Keratinocyte (primary cell): ENCODE data around the gene TSGA10. TPM values are rescaled to one million over a fixed set of nuclear protein-coding genes. Genes with fewer than 3 reads are reported as not detected.
"Not testable (repeated sequence)": the region's sequence is repeated elsewhere in the genome, so short reads cannot be mapped to it uniquely, and the experiment has no call there.

Experiments used
- DNase-seq: peaks from one replicate; pipeline ENCODE4 v3.0.0-alpha.2; 2011; ENCODE audit warnings: low read depth, missing footprints, low spot score
- FAIRE-seq: peaks from 2 replicates; lab custom pipeline; 2011; peaks lifted over from hg19 to GRCh38; lab: Jason Lieb, UNC
- H2AFZ ChIP-seq: 2 replicates; pipeline ENCODE4 v1.6.0; 2012; ENCODE audit warnings: low read length, control low read depth, inconsistent platforms; ENCODE audit not compliant: control insufficient read depth
- H3K27ac ChIP-seq: 2 replicates; pipeline ENCODE4 v1.5.1; 2011; ENCODE audit warnings: low read length; ENCODE audit not compliant: control insufficient read depth, insufficient read depth
- H3K27me3 ChIP-seq: 3 replicates; pipeline ENCODE4 v1.6.0; 2011; ENCODE audit warnings: low read length; ENCODE audit not compliant: control insufficient read depth, insufficient read depth; ENCODE audit errors: extremely low read depth
- H3K36me3 ChIP-seq, 2 experiments: 2 replicates in 1 of 2; 3 replicates in 1 of 2; pipeline ENCODE4 v1.5.1; 2011; ENCODE audit warnings: low read length in 2 of 2, mild to moderate bottlenecking in 1 of 2; ENCODE audit not compliant: control insufficient read depth in 2 of 2, insufficient read depth in 2 of 2; ENCODE audit errors: extremely low read depth in 1 of 2
- H3K4me1 ChIP-seq: 3 replicates; pipeline ENCODE4 v1.5.1; 2011; ENCODE audit warnings: low read length; ENCODE audit not compliant: control insufficient read depth, insufficient read depth; ENCODE audit errors: extremely low read depth
- H3K4me2 ChIP-seq: 3 replicates; pipeline ENCODE4 v1.6.0; 2011; ENCODE audit warnings: low read depth, low read length; ENCODE audit not compliant: control insufficient read depth, insufficient read depth; ENCODE audit errors: extremely low read depth
- H3K4me3 ChIP-seq, 3 experiments: fragments of 200-600 bp in 1 of 3; sonication (generic) in 1 of 3; 2 replicates in 2 of 3; 3 replicates in 1 of 3; pipeline ENCODE4 v1.5.1; 2011 to 2016; ENCODE audit warnings: low read length in 3 of 3, mild to moderate bottlenecking in 3 of 3, control low read depth in 2 of 3, inconsistent platforms in 1 of 3, low read depth in 1 of 3, mixed read lengths in 1 of 3, mixed run types in 1 of 3, moderate library complexity in 1 of 3; ENCODE audit not compliant: control insufficient read depth in 2 of 3, insufficient read depth in 2 of 3; ENCODE audit errors: extremely low read depth in 1 of 3
- H3K79me2 ChIP-seq: 2 replicates; pipeline ENCODE4 v1.6.0; 2012; ENCODE audit warnings: low read length; ENCODE audit not compliant: control insufficient read depth, insufficient read depth
- H3K9ac ChIP-seq: 3 replicates; pipeline ENCODE4 v1.6.0; 2011; ENCODE audit warnings: low read length; ENCODE audit not compliant: control insufficient read depth, insufficient read depth; ENCODE audit errors: extremely low read depth
- H3K9me1 ChIP-seq: 3 replicates; pipeline ENCODE4 v1.6.0; 2011; ENCODE audit warnings: low read length; ENCODE audit not compliant: control insufficient read depth, insufficient read depth; ENCODE audit errors: extremely low read depth
- H3K9me3 ChIP-seq: 2 replicates; pipeline ENCODE4 v1.5.1; 2012; ENCODE audit warnings: low read depth, low read length; ENCODE audit not compliant: control insufficient read depth
- H4K20me1 ChIP-seq: 3 replicates; pipeline ENCODE4 v1.6.0; 2011; ENCODE audit warnings: low read length; ENCODE audit not compliant: control insufficient read depth, insufficient read depth; ENCODE audit errors: extremely low read depth
- EZH2 ChIP-seq: IDR thresholded peaks from one replicate; pipeline ENCODE4 v1.6.1; 2012; ENCODE audit warnings: inconsistent platforms, mild to moderate bottlenecking, low read length, moderate library complexity
- dilution Hi-C: fragments of 300-500 bp; cut with MboI; formaldehyde crosslinking; loops from one replicate; pipeline ENCODE4 v1.7.0; 2020; ENCODE audit warnings: low sequenced_read_pairs; ENCODE audit not compliant: extremely low pct_ligation_motif_present
- polyA plus RNA-seq, 5 experiments: library from polyadenylated mRNA; depleted of rRNA in 3 of 5; stranded (reverse) in 3 of 5; stranded (forward) in 1 of 5; unstranded in 1 of 5; fragments of >200 nt; gene quantifications; 1 replicate in 1 of 5; 2 replicates in 3 of 5; 3 replicates in 1 of 5; pipeline versions ENCODE4 v1.2.1 to v1.2.3, GENCODE V29; 2011 to 2012; ENCODE audit warnings: missing spikeins in 2 of 5, low read depth in 1 of 5, low replicate concordance in 1 of 5
- TF ChIP-seq, protein P1 (sequence below), 3 experiments: IDR thresholded peaks in 1 of 3; conservative IDR thresholded peaks in 1 of 3; optimal IDR thresholded peaks in 1 of 3; 2 replicates in 2 of 3; 3 replicates in 1 of 3; pipeline versions ENCODE3 to v1.5.1; 2011; ENCODE audit warnings: low read length in 3 of 3, mild to moderate bottlenecking in 3 of 3, moderate library complexity in 2 of 3, control low read depth in 1 of 3, inconsistent platforms in 1 of 3; ENCODE audit not compliant: insufficient read depth in 2 of 3; ENCODE audit errors: extremely low read depth in 1 of 3

Gene TSGA10
- polyA plus RNA-seq, 1 donor (not counting 4 experiments of a cell fraction or from before 2014, with no cell fraction given): 2.4 TPM

DNA sequence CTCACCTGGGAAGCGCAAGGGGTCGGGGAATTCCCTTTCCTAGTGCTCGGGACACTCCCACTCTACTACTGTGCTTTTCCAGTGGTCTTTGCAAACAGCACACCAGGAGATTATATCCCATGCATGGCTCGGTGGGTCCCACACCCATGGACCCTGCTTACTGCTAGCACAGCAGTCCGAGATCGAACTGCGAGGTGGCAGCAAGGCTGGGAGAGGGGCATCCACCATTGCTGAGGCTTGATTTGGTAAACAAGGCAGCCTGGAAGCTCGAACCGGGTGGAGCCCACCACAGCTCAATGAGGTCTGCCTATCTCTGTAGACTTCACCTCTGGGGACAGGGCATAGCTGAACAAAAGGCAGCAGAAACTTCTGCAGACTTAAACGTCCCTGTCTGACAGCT, 154.0 kb downstream of the TSGA10 start:
- dilution Hi-C loops: no loop called here
- no peak for DNase-seq

DNA sequence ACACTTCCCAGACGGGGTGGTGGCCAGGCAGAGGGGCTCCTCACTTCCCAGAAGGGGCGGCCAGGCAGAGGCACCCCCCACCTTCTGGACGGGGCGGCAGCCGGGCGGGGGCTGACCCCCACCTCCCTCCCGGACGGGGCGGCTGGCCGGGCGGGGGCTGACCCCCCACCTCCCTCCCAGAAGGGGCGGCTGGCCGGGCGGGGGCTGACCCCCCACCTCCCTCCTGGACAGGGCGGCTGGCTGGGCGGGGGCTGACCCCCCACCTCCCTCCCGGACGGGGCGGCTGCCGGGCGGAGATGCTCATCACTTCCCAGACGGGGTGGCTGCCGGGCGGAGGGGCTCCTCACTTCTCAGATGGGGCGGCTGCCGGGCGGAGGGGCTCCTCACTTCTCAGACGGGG, 166.0 kb downstream of the TSGA10 start:
- not testable (repeated sequence) for FAIRE-seq, DNase-seq

More for the DNA sequence above, 154.0 kb downstream of the TSGA10 start:
- Histone ChIP-seq H3K27ac (no peak overlapping the region), H3K27me3 (no peaks in the 10 kb centered on the region), H3K79me2 (no peaks in the 10 kb centered on the region), H3K4me2 (no peak overlapping the region), H3K4me3 (no peak overlapping the region), H3K9me1 (no peaks in the 10 kb centered on the region), H3K9me3 (no peaks in the 10 kb centered on the region), H3K9ac (no peak overlapping the region), H4K20me1 (no peaks in the 10 kb centered on the region), H2AFZ (no peak overlapping the region), H3K36me3 (no peaks in the 10 kb centered on the region), H3K4me1 (no peaks in the 10 kb centered on the region)
- TF ChIP-seq, protein P1, sequence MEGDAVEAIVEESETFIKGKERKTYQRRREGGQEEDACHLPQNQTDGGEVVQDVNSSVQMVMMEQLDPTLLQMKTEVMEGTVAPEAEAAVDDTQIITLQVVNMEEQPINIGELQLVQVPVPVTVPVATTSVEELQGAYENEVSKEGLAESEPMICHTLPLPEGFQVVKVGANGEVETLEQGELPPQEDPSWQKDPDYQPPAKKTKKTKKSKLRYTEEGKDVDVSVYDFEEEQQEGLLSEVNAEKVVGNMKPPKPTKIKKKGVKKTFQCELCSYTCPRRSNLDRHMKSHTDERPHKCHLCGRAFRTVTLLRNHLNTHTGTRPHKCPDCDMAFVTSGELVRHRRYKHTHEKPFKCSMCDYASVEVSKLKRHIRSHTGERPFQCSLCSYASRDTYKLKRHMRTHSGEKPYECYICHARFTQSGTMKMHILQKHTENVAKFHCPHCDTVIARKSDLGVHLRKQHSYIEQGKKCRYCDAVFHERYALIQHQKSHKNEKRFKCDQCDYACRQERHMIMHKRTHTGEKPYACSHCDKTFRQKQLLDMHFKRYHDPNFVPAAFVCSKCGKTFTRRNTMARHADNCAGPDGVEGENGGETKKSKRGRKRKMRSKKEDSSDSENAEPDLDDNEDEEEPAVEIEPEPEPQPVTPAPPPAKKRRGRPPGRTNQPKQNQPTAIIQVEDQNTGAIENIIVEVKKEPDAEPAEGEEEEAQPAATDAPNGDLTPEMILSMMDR (optimal IDR thresholded peaks at IDR 0.05 in 1 of 3, IDR thresholded peaks at IDR 0.05 in 1 of 3, conservative IDR thresholded peaks at IDR 0.05 in 1 of 3; ENCODE audit: extremely low read depth in 1 of 3, insufficient read depth in 2 of 3, low read length in 3 of 3): no peak
- TF ChIP-seq EZH2: no peak
- no peak for FAIRE-seq

More for the DNA sequence above, 166.0 kb downstream of the TSGA10 start:
- H3K9me3 ChIP-seq, H3K9ac ChIP-seq, H3K9me1 ChIP-seq, H3K4me2 ChIP-seq, H2AFZ ChIP-seq, H3K4me3 ChIP-seq, dilution Hi-C loops, H3K27me3 ChIP-seq, H3K27ac ChIP-seq, H3K36me3 ChIP-seq, H4K20me1 ChIP-seq, H3K79me2 ChIP-seq, H3K4me1 ChIP-seq: not testable (repeated sequence)
